IMR-90 (cell line): ENCODE measurements around the gene ZNF80. TPM values are rescaled to one million over a fixed set of nuclear protein-coding genes. Genes with fewer than 3 reads are reported as not detected.

Experiments
- ATAC-seq: fragments of 200-7000 bp; cut with Tn5 transposase; 2 replicates; pipeline ENCODE4 v1.9.1; 2020; ENCODE audit warnings: low read depth, mild to moderate bottlenecking, moderate library complexity
- BruUV-seq: library from RNA; stranded (reverse); fragments of 400-500 nt; replicated peaks from 2 replicates; lab custom pipeline; 2021; lab: Mats Ljungman, UMichigan
- CTCF ChIA-PET: fragments of 300-600 bp; formaldehyde crosslinking; extraction: SDS; loops from one replicate; lab custom pipeline; 2021; ENCODE audit warnings: antibody characterized with exemption; lab: Yijun Ruan, JAX
- POLR2A ChIA-PET: fragments of 300-600 bp; sonication (Branson Sonifier 250); formaldehyde crosslinking; loops from one replicate; lab custom pipeline; 2022; ENCODE audit warnings: antibody characterized with exemption; ENCODE audit not compliant: unreplicated experiment; lab: Charles Lee
- DNase-seq: peaks from one replicate; pipeline ENCODE4 v3.0.0; 2013
- H2AFZ ChIP-seq: replicated peaks from 2 replicates; pipeline ENCODE3; 2013; ENCODE audit warnings: low read length, mild to moderate bottlenecking; ENCODE audit not compliant: poor library complexity
- H2AK5ac ChIP-seq: 2 replicates; pipeline ENCODE4 v1.6.1; 2013; ENCODE audit warnings: low read depth, low read length, inconsistent platforms
- H2AK9ac ChIP-seq: replicated peaks from 2 replicates; pipeline ENCODE3; 2013; ENCODE audit warnings: mild to moderate bottlenecking, low read depth, low read length, moderate library complexity; ENCODE audit not compliant: poor library complexity
- H2BK120ac ChIP-seq: 2 replicates; pipeline ENCODE4 v1.6.1; 2013; ENCODE audit warnings: low read depth, low read length, inconsistent platforms
- H2BK15ac ChIP-seq: 3 replicates; pipeline ENCODE4 v1.6.1; 2013; ENCODE audit warnings: low read depth, low read length, inconsistent platforms
- H2BK20ac ChIP-seq: 2 replicates; pipeline ENCODE4 v1.6.1; 2013; ENCODE audit warnings: low read depth, mild to moderate bottlenecking, inconsistent platforms, low read length, moderate library complexity
- H2BK5ac ChIP-seq: 2 replicates; pipeline ENCODE4 v1.6.1; 2013; ENCODE audit warnings: mild to moderate bottlenecking, low read depth, low read length, inconsistent platforms; ENCODE audit not compliant: poor library complexity, severe bottlenecking
- H3K14ac ChIP-seq: replicated peaks from 2 replicates; pipeline ENCODE4 v1.6.1; 2013; ENCODE audit warnings: low read depth, low read length, inconsistent platforms
- H3K18ac ChIP-seq: 2 replicates; pipeline ENCODE4 v1.6.1; 2013; ENCODE audit warnings: low read depth, low read length, control low read depth
- H3K23ac ChIP-seq: 2 replicates; pipeline ENCODE4 v1.6.1; 2013; ENCODE audit warnings: low read depth, low read length, inconsistent platforms
- H3K27ac ChIP-seq: 2 replicates; pipeline ENCODE4 v1.5.1; 2013; ENCODE audit warnings: mild to moderate bottlenecking, control low read depth, low read length; ENCODE audit not compliant: insufficient read depth
- H3K27me3 ChIP-seq: 2 replicates; pipeline ENCODE4 v1.6.1; 2013; ENCODE audit warnings: low read length; ENCODE audit not compliant: control insufficient read depth, insufficient read depth
- H3K36me3 ChIP-seq: 2 replicates; pipeline ENCODE4 v1.6.1; 2013; ENCODE audit warnings: low read length, mixed read lengths; ENCODE audit not compliant: control insufficient read depth, insufficient read depth
- H3K4ac ChIP-seq: 2 replicates; pipeline ENCODE4 v1.6.1; 2013; ENCODE audit warnings: low read depth, low read length, inconsistent platforms
- H3K4me1 ChIP-seq: 2 replicates; pipeline ENCODE4 v1.6.1; 2013; ENCODE audit warnings: low read length, mixed read lengths; ENCODE audit not compliant: control insufficient read depth, insufficient read depth
- H3K4me2 ChIP-seq: 2 replicates; pipeline ENCODE4 v1.6.1; 2013; ENCODE audit warnings: low read depth, mild to moderate bottlenecking, control low read depth, low read length, moderate library complexity
- H3K4me3 ChIP-seq: 2 replicates; pipeline ENCODE4 v1.5.1; 2013; ENCODE audit warnings: low read depth, mild to moderate bottlenecking, control low read depth, low read length, moderate library complexity; ENCODE audit not compliant: insufficient read depth
- H3K56ac ChIP-seq: 2 replicates; pipeline ENCODE4 v1.6.1; 2013; ENCODE audit warnings: low read length, inconsistent platforms; ENCODE audit not compliant: insufficient read depth; ENCODE audit errors: extremely low read depth
- H3K79me1 ChIP-seq, 2 experiments: 2 replicates each; pipeline ENCODE4 v1.6.1; 2013; ENCODE audit warnings: low read length in 2 of 2, inconsistent platforms in 1 of 2, low read depth in 1 of 2
- H3K9ac ChIP-seq: 2 replicates; pipeline ENCODE4 v1.6.1; 2013; ENCODE audit warnings: low read depth, low read length, control low read depth
- H3K9me1 ChIP-seq: 2 replicates; pipeline ENCODE4 v1.6.1; 2013; ENCODE audit warnings: low read length, inconsistent platforms; ENCODE audit not compliant: insufficient read depth
- H3K9me3 ChIP-seq: 2 replicates; pipeline ENCODE4 v1.6.1; 2013; ENCODE audit warnings: low read length; ENCODE audit not compliant: control insufficient read depth, insufficient read depth
- H4K20me1 ChIP-seq: 2 replicates; pipeline ENCODE4 v1.6.1; 2013; ENCODE audit warnings: low read length, inconsistent platforms; ENCODE audit not compliant: insufficient read depth
- H4K5ac ChIP-seq: 2 replicates; pipeline ENCODE4 v1.6.1; 2013; ENCODE audit warnings: mild to moderate bottlenecking, low read depth, low read length, control low read depth
- H4K8ac ChIP-seq, 2 experiments: 2 replicates each; pipeline ENCODE4 v1.6.1; 2013; ENCODE audit warnings: low read depth in 2 of 2, low read length in 2 of 2, control low read depth in 1 of 2, inconsistent platforms in 1 of 2
- H4K91ac ChIP-seq: 2 replicates; pipeline ENCODE4 v1.6.1; 2013; ENCODE audit warnings: low read depth, low read length, inconsistent platforms; ENCODE audit not compliant: insufficient read depth
- FOS ChIP-seq: fragments of 150-350 bp; IDR thresholded peaks from 2 replicates; pipeline ENCODE4 v1.6.1; 2016; ENCODE audit warnings: low read depth, low read length
- SMC3 ChIP-seq: fragments of 150-350 bp; IDR thresholded peaks from 2 replicates; pipeline ENCODE4 v1.6.1; 2016; ENCODE audit warnings: low read depth, mild to moderate bottlenecking, antibody characterized with exemption, low read length, moderate library complexity
- USF2 ChIP-seq: fragments of 150-350 bp; IDR thresholded peaks from 2 replicates; pipeline ENCODE4 v1.6.1; 2017; ENCODE audit warnings: mild to moderate bottlenecking, antibody characterized with exemption, low read length, low read depth
- WGBS, 2 experiments: methylation state at CpG; one replicate each; pipeline versions ENCODE4 v1.1.5 to v1.1.7; 2013; ENCODE audit warnings: missing lambda C conversion rate in 2 of 2; ENCODE audit not compliant: insufficient read length in 1 of 2; ENCODE audit errors: extremely low coverage in 2 of 2; 5-methylcytosine and 5-hydroxymethylcytosine counted together
- dilution Hi-C: fragments of 300-500 bp; cut with HindIII; formaldehyde crosslinking; loops from one replicate; pipeline ENCODE4 v1.14.3; 2018; ENCODE audit warnings: low sequenced_read_pairs; ENCODE audit not compliant: unreplicated experiment
- in situ Hi-C: fragments of 300-500 bp; cut with MboI; formaldehyde crosslinking; loops from 3 replicates; pipeline ENCODE4 v1.14.3; 2019; ENCODE audit warnings: low sequenced_read_pairs, inconsistent platforms, mixed read lengths
- intact Hi-C: fragments of 100-400 bp; cut with micrococcal nuclease; formaldehyde crosslinking; loops from 2 replicates; pipeline ENCODE4 v1.10.0; 2022
- polyA plus RNA-seq, 3 experiments: library from polyadenylated mRNA; depleted of rRNA; stranded (reverse); fragments of >200 nt; gene quantifications; 2 replicates each; pipeline ENCODE4 v1.2.3, GENCODE V29; 2012; ENCODE audit warnings: low replicate concordance in 1 of 3
- total RNA-seq: library from RNA; depleted of rRNA; stranded (reverse); fragments of >200 nt; gene quantifications from 2 replicates; pipeline ENCODE4 v1.2.3, GENCODE V29; 2012

The ZNF80 gene
- total and polyA plus RNA-seq, 2 of the 4 experiments (the other 2 are of a cell fraction) = not detected

- H2AK9ac ChIP-seq = no peak overlapping the region
- H2BK5ac ChIP-seq = no peak overlapping the region
- H3K9me1 ChIP-seq = no peaks in the 10 kb centered on the region
- no peaks in the 10 kb centered on the region for H3K4me1 ChIP-seq
- H4K20me1 ChIP-seq = no peaks in the 10 kb centered on the region
- DNase-seq (no peak), ATAC-seq (no peak)
- POLR2A ChIA-PET = no interaction called here
- H3K4ac ChIP-seq = no peak overlapping the region
- no peak overlapping the region for H2AK5ac ChIP-seq
- H3K4me3 ChIP-seq = no peak overlapping the region
- H3K9me3 ChIP-seq = peaks cover 4% of the 10 kb centered on the region
- no peaks in the 10 kb centered on the region for H3K36me3 ChIP-seq
- H3K23ac ChIP-seq = no peak overlapping the region
- H3K27me3 ChIP-seq = peaks cover 5% of the 10 kb centered on the region
- TF ChIP-seq USF2 = no peak
- no peak for TF ChIP-seq FOS
- no peak for TF ChIP-seq SMC3
- H2AFZ ChIP-seq = no peak overlapping the region
- no peak overlapping the region for H2BK20ac ChIP-seq
- H3K4me2 ChIP-seq = no peak overlapping the region
- CTCF ChIA-PET = no interaction called here
- H2BK120ac ChIP-seq = no peak overlapping the region
- no TSS peak for BruUV-seq
- H3K79me1 ChIP-seq = no peaks in the 10 kb centered on the region
- H3K56ac ChIP-seq = no peak overlapping the region
- WGBS, 2 experiments = no CpG with 5 or more reads among the region's 1 CpG
- no peak overlapping the region for H3K18ac ChIP-seq
- in situ Hi-C loops (no loop called here), intact Hi-C loops (no loop called here), dilution Hi-C loops (no loop called here)
- no peak overlapping the region for H2BK15ac ChIP-seq
- H4K5ac ChIP-seq = no peak overlapping the region
- no peak overlapping the region for H4K8ac ChIP-seq
- no peak overlapping the region for H3K27ac ChIP-seq
- H4K91ac ChIP-seq = no peak overlapping the region
- H3K14ac ChIP-seq = no peak overlapping the region
- H3K9ac ChIP-seq = no peak overlapping the region
Observed at GRCh38 chr3:114227076-114227475, 10.3 kb downstream of the ZNF80 start.
